Hepatocyte (in vitro differentiated cells): ENCODE data around the gene FBLN2. TPM values are rescaled to one million over a fixed set of nuclear protein-coding genes. Genes with fewer than 3 reads are reported as not detected.

Experiments
- DNase-seq: peaks from one replicate; pipeline ENCODE4 v3.0.0-alpha.2; 2016; ENCODE audit warnings: low spot score
- H2AFZ ChIP-seq: fragments of 200-600 bp; sonication (generic); 2 replicates; pipeline ENCODE4 v1.6.0; 2016; ENCODE audit warnings: antibody characterized with exemption, mild to moderate bottlenecking
- H3K27ac ChIP-seq: fragments of 200-600 bp; sonication (generic); 2 replicates; pipeline ENCODE4 v1.5.1; 2016; ENCODE audit warnings: mild to moderate bottlenecking
- H3K27me3 ChIP-seq: fragments of 200-600 bp; sonication (generic); 2 replicates; pipeline ENCODE4 v1.6.1; 2016
- H3K36me3 ChIP-seq: fragments of 200-600 bp; sonication (generic); replicated peaks from 2 replicates; pipeline ENCODE4 v1.5.1; 2016; ENCODE audit warnings: low read depth; ENCODE audit not compliant: insufficient read depth
- H3K4me1 ChIP-seq: fragments of 200-600 bp; sonication (generic); 2 replicates; pipeline ENCODE4 v1.5.1; 2016; ENCODE audit warnings: mild to moderate bottlenecking, moderate library complexity; ENCODE audit not compliant: insufficient read depth
- H3K4me2 ChIP-seq: fragments of 200-600 bp; sonication (generic); 2 replicates; pipeline ENCODE4 v1.6.0; 2016
- H3K4me3 ChIP-seq: fragments of 200-600 bp; sonication (generic); 2 replicates; pipeline ENCODE4 v1.5.1; 2016; ENCODE audit warnings: mild to moderate bottlenecking
- H3K79me2 ChIP-seq: fragments of 200-600 bp; sonication (generic); 2 replicates; pipeline ENCODE4 v1.6.0; 2017; ENCODE audit warnings: mild to moderate bottlenecking
- H3K9me2 ChIP-seq: fragments of 200-600 bp; sonication (generic); replicated peaks from 2 replicates; pipeline ENCODE4 v1.6.0; 2017; ENCODE audit warnings: mild to moderate bottlenecking; ENCODE audit not compliant: insufficient read depth
- H3K9me3 ChIP-seq: fragments of 200-600 bp; sonication (generic); 2 replicates; pipeline ENCODE4 v1.5.1; 2016; ENCODE audit warnings: low read depth, mild to moderate bottlenecking
- H4K20me1 ChIP-seq: fragments of 200-600 bp; sonication (generic); 2 replicates; pipeline ENCODE4 v1.6.0; 2016; ENCODE audit warnings: mild to moderate bottlenecking; ENCODE audit not compliant: insufficient read depth, poor library complexity, severe bottlenecking
- CTCF ChIP-seq: fragments of 200-600 bp; sonication (generic); IDR thresholded peaks from 2 replicates; pipeline ENCODE4 v1.5.1; 2016; ENCODE audit warnings: antibody characterized with exemption, mild to moderate bottlenecking; ENCODE audit not compliant: poor library complexity
- EZH2 ChIP-seq: fragments of 200-600 bp; sonication (generic); IDR thresholded peaks from 2 replicates; pipeline ENCODE4 v1.6.1; 2016; ENCODE audit warnings: antibody characterized with exemption, mild to moderate bottlenecking, borderline replicate concordance
- EZH2phosphoT487 ChIP-seq: fragments of 200-600 bp; sonication (generic); IDR thresholded peaks from one replicate; pipeline ENCODE4 v1.6.1; 2018; ENCODE audit warnings: antibody characterized with exemption, mild to moderate bottlenecking, low read depth, moderate library complexity; ENCODE audit not compliant: unreplicated experiment, severe bottlenecking
- WGBS: methylation state at CpG from one replicate; pipeline ENCODE4 v1.1.6; 2016; ENCODE audit warnings: low lambda C conversion rate; ENCODE audit errors: missing lambda C conversion rate; 5-methylcytosine and 5-hydroxymethylcytosine counted together
- polyA plus RNA-seq: library from polyadenylated mRNA; unstranded; fragments of >200 nt; fragmentation: Nextera tagmentation; extraction: Ambion mirVana; gene quantifications from 2 replicates; pipeline ENCODE4 v1.2.1, GENCODE V29; 2016
- total RNA-seq: library from RNA; depleted of rRNA; stranded (reverse); fragments of >200 nt; gene quantifications from 2 replicates; pipeline ENCODE4 v1.2.3, GENCODE V29; 2014

Gene FBLN2
- total and polyA plus RNA-seq, 2 experiments from 2014 or later: 75.8 to 76.2 TPM

DNA sequence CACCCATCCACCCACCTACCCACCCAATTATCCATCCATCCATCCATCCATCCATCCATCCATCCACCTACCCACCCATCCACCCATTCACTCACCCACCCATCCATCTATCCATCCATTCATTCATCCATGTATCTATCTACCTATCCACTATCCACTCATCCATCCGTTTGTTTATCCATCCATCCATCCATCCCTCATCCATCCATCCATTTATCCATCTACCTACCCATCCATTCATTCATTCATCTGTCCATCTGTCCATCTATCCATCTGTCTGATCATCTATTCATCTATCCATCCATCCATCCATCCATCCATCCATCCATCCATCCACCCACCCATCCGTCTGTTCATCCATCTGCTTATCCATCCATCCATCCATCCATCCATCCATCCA, 65.7 kb downstream of the FBLN2 start:
- 93% methylated on average over 2 of the region's 2 CpGs for WGBS

GRCh38 chr3:13615019-13615528, 66.1 kb downstream of the FBLN2 start:
- no peaks in the 10 kb centered on the region for H3K4me1 ChIP-seq
- H2AFZ ChIP-seq: no peak overlapping the region
- DNase-seq: no peak
- H3K9me3 ChIP-seq: no peaks in the 10 kb centered on the region
- H3K36me3 ChIP-seq: no peaks in the 10 kb centered on the region
- TF ChIP-seq EZH2phosphoT487 (no peak), CTCF (no peak), EZH2 (no peak)
- H3K79me2 ChIP-seq: no peaks in the 10 kb centered on the region
- no peaks in the 10 kb centered on the region for H3K9me2 ChIP-seq
- no peaks in the 10 kb centered on the region for H3K27me3 ChIP-seq
- WGBS: 94% methylated on average over 4 of the region's 4 CpGs
- H3K4me2 ChIP-seq: no peak overlapping the region
- H4K20me1 ChIP-seq: no peaks in the 10 kb centered on the region
- H3K4me3 ChIP-seq: no peak overlapping the region
- H3K27ac ChIP-seq: no peak overlapping the region

More for the DNA sequence above, 65.7 kb downstream of the FBLN2 start:
- Histone ChIP-seq H3K4me2 (no peak overlapping the region), H3K79me2 (no peaks in the 10 kb centered on the region), H4K20me1 (no peaks in the 10 kb centered on the region), H3K9me2 (no peaks in the 10 kb centered on the region), H3K27me3 (no peaks in the 10 kb centered on the region), H3K4me1 (no peaks in the 10 kb centered on the region), H3K9me3 (no peaks in the 10 kb centered on the region), H2AFZ (no peak overlapping the region), H3K4me3 (no peak overlapping the region), H3K36me3 (no peaks in the 10 kb centered on the region), H3K27ac (no peak overlapping the region)
- TF ChIP-seq CTCF (no peak), EZH2 (no peak), EZH2phosphoT487 (no peak)
- no peak for DNase-seq

DNA sequence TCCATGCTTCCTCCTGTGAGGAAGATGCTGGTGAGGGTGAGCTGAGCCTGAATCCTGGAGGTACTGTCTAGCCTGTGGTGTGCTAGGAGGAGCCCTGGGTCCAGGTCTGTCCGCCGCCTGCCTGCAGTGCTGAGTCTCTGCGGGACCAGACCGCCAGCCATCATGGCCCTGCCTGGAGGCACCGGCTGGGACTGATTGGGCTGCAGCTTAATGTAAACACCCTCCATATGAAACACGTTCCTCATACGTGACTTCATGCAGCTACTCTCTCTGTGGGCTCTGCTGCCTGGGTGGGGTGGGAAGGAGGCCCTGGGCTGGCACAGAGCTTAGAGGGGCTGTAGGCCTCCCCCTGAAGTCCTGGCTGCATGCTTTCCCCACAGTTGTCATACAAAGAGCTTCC, 67.4 kb downstream of the FBLN2 start:
- Histone ChIP-seq H3K9me2 (no peaks in the 10 kb centered on the region), H3K27me3 (no peaks in the 10 kb centered on the region), H3K27ac (peak overlapping the region; percentile 40), H2AFZ (no peak overlapping the region), H3K4me3 (no peak overlapping the region), H3K79me2 (no peaks in the 10 kb centered on the region), H3K9me3 (no peaks in the 10 kb centered on the region), H3K36me3 (no peaks in the 10 kb centered on the region), H3K4me1 (no peaks in the 10 kb centered on the region), H4K20me1 (no peaks in the 10 kb centered on the region), H3K4me2 (no peak overlapping the region)
- DNase-seq: peak; percentile 25
- no peak for TF ChIP-seq EZH2phosphoT487
- no peak for TF ChIP-seq EZH2
- no peak for TF ChIP-seq CTCF
- 64% methylated on average over 7 of the region's 7 CpGs for whole genome bisulfite sequencing
